ACC112 (cell line): ENCODE data around the gene NOSIP.

Experiments
- H2AFZ ChIP-seq: fragments of 200-600 bp; sonication (generic); one replicate; pipeline ENCODE4 v1.6.0; 2017; ENCODE audit warnings: antibody characterized with exemption, low read length; ENCODE audit not compliant: unreplicated experiment
- H3K27ac ChIP-seq: fragments of 200-600 bp; sonication (generic); 2 replicates; pipeline ENCODE4 v1.5.1; 2014; ENCODE audit warnings: low read depth, mild to moderate bottlenecking, antibody characterized with exemption, low read length, moderate library complexity
- H3K27me3 ChIP-seq: fragments of 200-600 bp; sonication (generic); 2 replicates; pipeline ENCODE4 v1.6.1; 2014; ENCODE audit warnings: mild to moderate bottlenecking, antibody characterized with exemption, low read length, moderate library complexity, mixed read lengths; ENCODE audit not compliant: insufficient read depth
- H3K36me3 ChIP-seq: fragments of 200-600 bp; sonication (generic); 2 replicates; pipeline ENCODE4 v1.6.1; 2016; ENCODE audit warnings: mild to moderate bottlenecking, antibody characterized with exemption, low read length, moderate library complexity, mixed read lengths; ENCODE audit not compliant: insufficient read depth
- H3K4me1 ChIP-seq: fragments of 200-600 bp; sonication (generic); one replicate; pipeline ENCODE4 v1.6.1; 2016; ENCODE audit warnings: low read length, mixed read lengths; ENCODE audit not compliant: insufficient read depth, unreplicated experiment, control insufficient read depth
- H3K4me3 ChIP-seq: fragments of 200-600 bp; sonication (generic); 2 replicates; pipeline ENCODE4 v1.5.1; 2014; ENCODE audit warnings: mild to moderate bottlenecking, low read depth, low read length
- H3K79me2 ChIP-seq: fragments of 200-600 bp; sonication (generic); one replicate; pipeline ENCODE4 v1.6.0; 2016; ENCODE audit warnings: low read length; ENCODE audit not compliant: control insufficient read depth, unreplicated experiment, insufficient read depth

NOSIP gene

DNA sequence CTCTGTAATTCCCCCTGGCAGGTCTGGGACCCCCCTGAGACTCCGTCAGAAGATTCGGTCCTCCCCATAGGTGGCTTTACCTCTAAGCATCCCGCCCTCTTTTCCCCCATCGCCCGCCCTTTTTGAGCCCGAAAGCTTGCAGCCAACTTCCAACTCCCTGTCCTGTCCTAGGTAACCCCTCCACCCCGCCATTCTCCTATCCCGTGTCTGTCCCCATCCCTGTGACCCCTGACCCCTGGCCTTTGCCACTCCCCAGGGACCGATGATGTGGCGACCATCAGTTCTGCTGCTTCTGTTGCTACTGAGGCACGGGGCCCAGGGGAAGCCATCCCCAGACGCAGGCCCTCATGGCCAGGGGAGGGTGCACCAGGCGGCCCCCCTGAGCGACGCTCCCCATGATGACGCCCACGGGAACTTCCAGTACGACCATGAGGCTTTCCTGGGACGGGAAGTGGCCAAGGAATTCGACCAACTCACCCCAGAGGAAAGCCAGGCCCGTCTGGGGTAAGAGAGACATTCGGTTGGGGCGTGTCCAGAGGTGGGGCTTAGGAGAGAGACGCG, 52.1 kb downstream of the NOSIP start:
- peak overlapping the region; percentile 82 for H3K4me3 ChIP-seq
- H3K36me3 ChIP-seq = no peaks in the 10 kb centered on the region
- H3K27ac ChIP-seq = peak overlapping the region; percentile 81
- H3K4me1 ChIP-seq = peaks cover 5% of the 10 kb centered on the region
- no peak overlapping the region for H2AFZ ChIP-seq
- H3K79me2 ChIP-seq = peaks cover 9% of the 10 kb centered on the region
- H3K27me3 ChIP-seq = no peaks in the 10 kb centered on the region

DNA sequence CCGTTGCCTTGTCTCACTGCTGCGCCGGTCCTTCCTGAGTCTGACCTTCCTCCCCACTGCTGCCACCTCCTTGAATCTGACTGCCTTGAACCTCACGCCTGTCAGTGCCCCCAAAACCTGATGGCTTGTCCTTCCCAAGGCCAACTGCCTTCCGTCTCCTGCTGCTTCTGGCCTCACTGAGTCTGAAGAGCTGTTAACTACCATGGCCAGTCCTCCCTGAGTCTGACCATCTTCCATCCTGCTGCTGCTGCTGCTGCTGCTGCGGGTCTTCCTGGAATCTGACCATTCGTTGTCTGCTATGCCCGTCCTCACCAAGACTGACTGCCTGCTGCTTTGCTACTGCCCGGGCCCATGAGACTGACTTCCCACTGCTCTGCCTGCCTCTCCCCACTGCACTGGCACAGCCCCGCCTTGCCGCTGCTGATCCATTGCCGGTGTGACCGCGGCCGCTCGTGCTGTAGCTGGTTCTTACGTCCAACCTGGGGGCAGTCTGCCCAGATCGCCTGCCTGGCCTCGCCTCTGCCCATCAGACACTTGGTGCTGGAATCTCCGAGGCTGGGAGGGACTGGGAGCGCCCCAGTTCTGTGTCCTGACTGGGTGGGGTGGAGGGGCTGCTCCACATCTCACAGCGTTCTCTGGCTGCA, 55.4 kb downstream of the NOSIP start:
- H3K4me1 ChIP-seq = peaks cover 5% of the 10 kb centered on the region
- no peak overlapping the region for H3K4me3 ChIP-seq
- H3K79me2 ChIP-seq = peaks cover 5% of the 10 kb centered on the region
- no peaks in the 10 kb centered on the region for H3K27me3 ChIP-seq
- H3K36me3 ChIP-seq = no peaks in the 10 kb centered on the region
- H3K27ac ChIP-seq = no peak overlapping the region
- H2AFZ ChIP-seq = no peak overlapping the region

GRCh38 chr19:49520705-49521319, 59.5 kb downstream of the NOSIP start:
- Histone ChIP-seq H3K79me2 (no peaks in the 10 kb centered on the region), H3K27ac (no peak overlapping the region), H3K36me3 (no peaks in the 10 kb centered on the region), H2AFZ (no peak overlapping the region), H3K27me3 (no peaks in the 10 kb centered on the region), H3K4me1 (peaks cover 1% of the 10 kb centered on the region), H3K4me3 (no peak overlapping the region)

GRCh38 chr19:49518033-49518432, 62.3 kb downstream of the NOSIP start:
- Histone ChIP-seq H3K4me1 (peaks cover 7% of the 10 kb centered on the region), H3K27me3 (no peaks in the 10 kb centered on the region), H3K27ac (no peak overlapping the region), H3K79me2 (no peaks in the 10 kb centered on the region), H3K36me3 (no peaks in the 10 kb centered on the region), H2AFZ (no peak overlapping the region), H3K4me3 (no peak overlapping the region)

DNA sequence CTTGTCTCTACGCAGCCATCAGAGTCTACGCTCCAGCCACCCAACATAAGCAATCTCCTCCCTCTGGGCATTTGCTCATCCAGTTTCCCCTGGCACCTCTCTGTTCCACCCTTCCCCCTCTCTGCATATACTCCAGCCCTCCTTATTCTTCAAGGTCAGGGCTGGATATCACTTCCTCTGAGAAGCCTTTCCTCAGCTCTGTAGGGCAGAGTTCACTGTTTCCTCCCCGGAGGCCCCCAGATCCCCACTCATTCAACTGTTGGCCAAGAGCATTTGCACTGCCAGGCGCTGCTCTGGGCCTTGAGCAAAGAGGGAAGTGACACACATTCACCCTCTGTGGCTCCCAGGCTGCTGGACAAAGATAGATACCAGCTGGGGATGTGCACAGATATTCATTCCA, 64.6 kb downstream of the NOSIP start:
- Histone ChIP-seq H3K27me3 (no peaks in the 10 kb centered on the region), H3K4me1 (peaks cover 10% of the 10 kb centered on the region), H3K79me2 (no peaks in the 10 kb centered on the region), H3K27ac (no peak overlapping the region), H3K36me3 (no peaks in the 10 kb centered on the region), H2AFZ (no peak overlapping the region), H3K4me3 (no peak overlapping the region)

DNA sequence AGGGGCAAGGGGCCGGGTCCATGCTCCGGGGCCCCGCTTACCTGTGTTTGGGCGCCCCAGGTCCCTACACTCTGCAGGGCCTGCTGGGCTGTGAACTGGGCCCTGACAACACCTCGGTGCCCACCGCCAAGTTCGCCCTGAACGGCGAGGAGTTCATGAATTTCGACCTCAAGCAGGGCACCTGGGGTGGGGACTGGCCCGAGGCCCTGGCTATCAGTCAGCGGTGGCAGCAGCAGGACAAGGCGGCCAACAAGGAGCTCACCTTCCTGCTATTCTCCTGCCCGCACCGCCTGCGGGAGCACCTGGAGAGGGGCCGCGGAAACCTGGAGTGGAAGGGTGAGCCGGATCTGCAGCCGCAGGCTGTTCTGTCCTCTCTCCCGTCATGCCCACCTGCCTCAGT, 66.2 kb downstream of the NOSIP start:
- Histone ChIP-seq H3K27me3 (no peaks in the 10 kb centered on the region), H3K79me2 (no peaks in the 10 kb centered on the region), H3K4me1 (peaks cover 10% of the 10 kb centered on the region), H3K4me3 (no peak overlapping the region), H2AFZ (no peak overlapping the region), H3K27ac (no peak overlapping the region), H3K36me3 (no peaks in the 10 kb centered on the region)

DNA sequence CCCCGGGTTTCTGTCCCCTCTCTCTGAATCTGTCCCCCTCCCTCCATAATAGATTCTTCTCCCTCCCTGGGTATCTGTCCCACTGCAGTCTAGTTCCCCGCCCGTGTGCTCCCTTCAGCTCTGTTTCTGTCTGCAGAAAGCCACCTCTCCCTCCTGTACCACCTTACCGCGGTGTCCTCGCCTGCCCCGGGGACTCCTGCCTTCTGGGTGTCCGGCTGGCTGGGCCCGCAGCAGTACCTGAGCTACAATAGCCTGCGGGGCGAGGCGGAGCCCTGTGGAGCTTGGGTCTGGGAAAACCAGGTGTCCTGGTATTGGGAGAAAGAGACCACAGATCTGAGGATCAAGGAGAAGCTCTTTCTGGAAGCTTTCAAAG, 66.6 kb downstream of the NOSIP start:
- Histone ChIP-seq H3K79me2 (no peaks in the 10 kb centered on the region), H3K27me3 (no peaks in the 10 kb centered on the region), H3K27ac (no peak overlapping the region), H3K36me3 (no peaks in the 10 kb centered on the region), H2AFZ (no peak overlapping the region), H3K4me1 (peaks cover 10% of the 10 kb centered on the region), H3K4me3 (peak overlapping the region; percentile 67; the same call in 1 of the 2 replicates)

- no peaks in the 10 kb centered on the region for H3K79me2 ChIP-seq
- peak overlapping the region; percentile 28 for H2AFZ ChIP-seq
- H3K27me3 ChIP-seq = no peaks in the 10 kb centered on the region
- H3K4me3 ChIP-seq = peak overlapping the region; percentile 67
- no peak overlapping the region for H3K27ac ChIP-seq
- peaks cover 10% of the 10 kb centered on the region for H3K4me1 ChIP-seq
- no peaks in the 10 kb centered on the region for H3K36me3 ChIP-seq
Measured at GRCh38 chr19:49512970-49513745, 67.2 kb downstream of the NOSIP start.

GRCh38 chr19:49507803-49508494, 72.4 kb downstream of the NOSIP start:
- no peak overlapping the region for H2AFZ ChIP-seq
- no peak overlapping the region for H3K4me3 ChIP-seq
- peaks cover 7% of the 10 kb centered on the region for H3K4me1 ChIP-seq
- H3K27ac ChIP-seq = no peak overlapping the region
- no peaks in the 10 kb centered on the region for H3K36me3 ChIP-seq
- no peaks in the 10 kb centered on the region for H3K79me2 ChIP-seq
- H3K27me3 ChIP-seq = no peaks in the 10 kb centered on the region

GRCh38 chr19:49506575-49507105, 73.7 kb downstream of the NOSIP start:
- Histone ChIP-seq H3K4me1 (peaks cover 6% of the 10 kb centered on the region), H3K36me3 (no peaks in the 10 kb centered on the region), H3K27me3 (no peaks in the 10 kb centered on the region), H3K79me2 (no peaks in the 10 kb centered on the region), H3K4me3 (no peak overlapping the region), H2AFZ (no peak overlapping the region), H3K27ac (no peak overlapping the region)
